Body of pancreas (tissue), 4 donors: Measurements from ENCODE around the gene MXD4. TPM values are rescaled to one million over a fixed set of nuclear protein-coding genes. Genes with fewer than 3 reads are reported as not detected.

Experiments used
- ATAC-seq: fragments of 150-250 bp; one replicate; pipeline ENCODE4 v1.9.1; 2016
- DNase-seq, 4 donors: peaks; one replicate each; pipeline ENCODE4 v3.0.0-alpha.2; 2019
- H3K27ac ChIP-seq, 4 donors: fragments of 200-600 bp; sonication (generic); 1 replicate in 3 of 4; 2 replicates in 1 of 4; pipeline versions ENCODE4 v1.5.1 to v1.6.1; 2016 to 2019; ENCODE audit warnings: mild to moderate bottlenecking in 1 of 4, mixed read lengths in 1 of 4, moderate library complexity in 1 of 4
- H3K27me3 ChIP-seq, 2 donors: fragments of 200-600 bp; sonication (generic); one replicate each; pipeline ENCODE4 v1.6.0; 2016; ENCODE audit warnings: mild to moderate bottlenecking in 1 of 2
- H3K36me3 ChIP-seq, 2 donors: fragments of 200-600 bp; sonication (generic); replicated peaks in 1 of 2; 2 replicates each; pipeline ENCODE4 v1.5.1; 2016; ENCODE audit warnings: low read depth in 2 of 2; ENCODE audit not compliant: insufficient read depth in 1 of 2
- H3K4me1 ChIP-seq: fragments of 200-600 bp; sonication (generic); one replicate; pipeline ENCODE4 v1.6.0; 2016
- H3K4me3 ChIP-seq, 2 donors: fragments of 200-600 bp; sonication (generic); 1 replicate in 1 of 2; 2 replicates in 1 of 2; pipeline ENCODE4 v1.5.1; 2016 to 2019
- H3K9me3 ChIP-seq, 3 donors: fragments of 200-600 bp; sonication (generic); 1 replicate in 2 of 3; 2 replicates in 1 of 3; pipeline ENCODE4 v1.5.1; 2016
- POLR2A ChIP-seq, 3 donors: fragments of 450-650 bp; IDR thresholded peaks; one replicate each; pipeline ENCODE4 v1.6.1; 2016; ENCODE audit warnings: antibody characterized with exemption in 3 of 3, mild to moderate bottlenecking in 2 of 3
- WGBS, 2 donors: methylation state at CpG; one replicate each; pipeline ENCODE4 v1.1.5; 2017; 5-methylcytosine and 5-hydroxymethylcytosine counted together
- intact Hi-C: fragments of 100-400 bp; cut with DNase I; formaldehyde crosslinking; loops from one replicate; pipeline ENCODE4 v1.15.1; 2023
- total RNA-seq, 2 donors: library from RNA; depleted of rRNA; stranded (reverse); fragments of >200 nt; gene quantifications; one replicate each; pipeline ENCODE4 v1.1.0, GENCODE V29; 2016
- TF ChIP-seq, protein P1 (sequence below), 7 experiments: fragments of 450-650 bp in 4 of 7; fragments of 200-600 bp in 3 of 7; sonication (generic) in 3 of 7; IDR thresholded peaks; one replicate each; pipeline ENCODE4 v1.5.1; 2016 to 2019; ENCODE audit warnings: antibody characterized with exemption in 7 of 7

The MXD4 gene
- total RNA-seq, 2 donors from 2014 or later = 40.7 to 45.5 TPM

DNA sequence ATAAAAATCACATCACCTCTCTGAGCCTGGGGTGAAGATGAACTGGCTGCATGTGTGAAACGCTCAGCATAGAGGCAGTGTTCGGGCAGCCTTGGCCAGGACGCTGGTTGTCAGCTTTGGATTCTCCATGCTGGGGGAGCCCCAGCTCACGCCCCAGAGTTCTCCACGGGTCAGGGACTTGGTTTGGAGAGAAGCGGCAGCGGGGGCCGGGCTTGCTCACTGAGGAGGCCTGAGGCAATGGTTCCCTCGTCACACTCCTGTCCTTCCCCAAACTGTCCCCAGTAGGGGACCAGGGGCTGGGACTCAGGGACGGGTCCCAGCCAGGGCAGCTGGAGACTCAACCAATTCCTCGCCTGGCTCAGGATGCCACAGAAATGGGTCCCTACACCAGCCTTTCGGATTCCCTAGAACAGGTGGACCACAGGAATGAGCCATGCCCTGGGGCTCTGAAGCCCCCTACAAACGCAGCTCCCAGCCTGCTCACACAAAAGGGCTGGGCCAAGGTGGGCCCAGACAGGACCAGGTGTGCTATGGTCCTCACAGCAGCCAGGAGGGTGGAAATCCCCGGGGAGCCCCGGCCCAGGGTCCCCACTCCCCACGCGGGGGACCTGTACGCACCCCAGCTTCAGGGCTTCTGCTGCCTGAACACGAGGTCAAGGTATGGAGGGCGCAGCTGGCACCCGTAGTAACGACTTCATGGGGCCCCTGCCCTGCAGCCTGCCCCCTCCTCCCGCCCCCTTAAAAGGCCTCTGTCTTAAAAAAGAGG is 1.4 kb downstream of the MXD4 start:
- H3K27ac ChIP-seq = peak overlapping the region in 2 of 4 donors; percentile 83 to 90
- H3K4me3 ChIP-seq = peak overlapping the region; percentile 46 to 92
- H3K36me3 ChIP-seq = no peaks in the 10 kb centered on the region
- peaks cover 62% of the 10 kb centered on the region for H3K4me1 ChIP-seq
- H3K27me3 ChIP-seq = no peaks in the 10 kb centered on the region
- TF ChIP-seq, protein P1, sequence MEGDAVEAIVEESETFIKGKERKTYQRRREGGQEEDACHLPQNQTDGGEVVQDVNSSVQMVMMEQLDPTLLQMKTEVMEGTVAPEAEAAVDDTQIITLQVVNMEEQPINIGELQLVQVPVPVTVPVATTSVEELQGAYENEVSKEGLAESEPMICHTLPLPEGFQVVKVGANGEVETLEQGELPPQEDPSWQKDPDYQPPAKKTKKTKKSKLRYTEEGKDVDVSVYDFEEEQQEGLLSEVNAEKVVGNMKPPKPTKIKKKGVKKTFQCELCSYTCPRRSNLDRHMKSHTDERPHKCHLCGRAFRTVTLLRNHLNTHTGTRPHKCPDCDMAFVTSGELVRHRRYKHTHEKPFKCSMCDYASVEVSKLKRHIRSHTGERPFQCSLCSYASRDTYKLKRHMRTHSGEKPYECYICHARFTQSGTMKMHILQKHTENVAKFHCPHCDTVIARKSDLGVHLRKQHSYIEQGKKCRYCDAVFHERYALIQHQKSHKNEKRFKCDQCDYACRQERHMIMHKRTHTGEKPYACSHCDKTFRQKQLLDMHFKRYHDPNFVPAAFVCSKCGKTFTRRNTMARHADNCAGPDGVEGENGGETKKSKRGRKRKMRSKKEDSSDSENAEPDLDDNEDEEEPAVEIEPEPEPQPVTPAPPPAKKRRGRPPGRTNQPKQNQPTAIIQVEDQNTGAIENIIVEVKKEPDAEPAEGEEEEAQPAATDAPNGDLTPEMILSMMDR (IDR thresholded peaks at IDR 0.05) = no peak
- no peak for TF ChIP-seq POLR2A (IDR thresholded peaks at IDR 0.05)
- ATAC-seq (no peak), DNase-seq (peak; percentile 10 to 23 (median 14))
- no peaks in the 10 kb centered on the region for H3K9me3 ChIP-seq
- intact Hi-C loops = loop anchor here (10.0 kb wide), 1 partner anchor 164 kb away; no protein-coding TSS in a partner anchor
- 20 to 27% methylated on average over 12 to 23 of the region's 23 CpGs for WGBS, 2 donors

- DNase-seq (peak; percentile 1 to 13 (median 8)), ATAC-seq (no peak)
- Histone ChIP-seq H3K4me3 (no peak overlapping the region), H3K27me3 (no peaks in the 10 kb centered on the region), H3K9me3 (no peaks in the 10 kb centered on the region), H3K36me3 (peaks cover 0 to 2% of the 10 kb centered on the region in 2 donors), H3K27ac (peak overlapping the region in 2 of 4 donors; percentile 83 to 90), H3K4me1 (peaks cover 69% of the 10 kb centered on the region)
- intact Hi-C loops = loop anchor here (10.0 kb wide), 1 partner anchor 165 kb away; no protein-coding TSS in a partner anchor
- WGBS, 2 donors = 72 to 79% methylated on average over 8 to 15 of the region's 15 CpGs
- TF ChIP-seq, protein P1 (IDR thresholded peaks at IDR 0.05) = no peak
- TF ChIP-seq POLR2A (IDR thresholded peaks at IDR 0.05) = no peak
These were observed 2.2 kb downstream of the MXD4 start for GRCh38 chr4:2259541-2260343.

GRCh38 chr4:2259036-2259540 is 2.8 kb downstream of the MXD4 start:
- TF ChIP-seq, protein P1 (IDR thresholded peaks at IDR 0.05) = no peak
- no peak for TF ChIP-seq POLR2A (IDR thresholded peaks at IDR 0.05)
- ATAC-seq = no peak
- Histone ChIP-seq H3K4me1 (peaks cover 69% of the 10 kb centered on the region), H3K27ac (peak overlapping the region in 3 of 4 donors; percentile 7 to 90 (median 83)), H3K9me3 (no peaks in the 10 kb centered on the region), H3K27me3 (no peaks in the 10 kb centered on the region), H3K4me3 (no peak overlapping the region), H3K36me3 (peaks cover 0 to 5% of the 10 kb centered on the region in 2 donors)
- DNase-seq = peak in 3 of 4 donors; percentile 8 to 15 (median 11)
- intact Hi-C loops = no loop called here
- WGBS, 2 donors = 61% methylated on average over 13 of the region's 13 CpGs; no CpG with 5 or more reads in 1 of the 2 donors

GRCh38 chr4:2258091-2259035 is 3.5 kb downstream of the MXD4 start:
- H3K27me3 ChIP-seq = no peaks in the 10 kb centered on the region
- H3K4me1 ChIP-seq = peaks cover 69% of the 10 kb centered on the region
- ATAC-seq (no peak), DNase-seq (peak in 1 of 4 donors; percentile 15)
- intact Hi-C loops = no loop called here
- WGBS, 2 donors = 71 to 93% methylated on average over 8 to 16 of the region's 18 CpGs
- TF ChIP-seq POLR2A (IDR thresholded peaks at IDR 0.05) = no peak
- TF ChIP-seq, protein P1 (IDR thresholded peaks at IDR 0.05) = no peak
- no peaks in the 10 kb centered on the region for H3K9me3 ChIP-seq
- H3K4me3 ChIP-seq = no peak overlapping the region
- peak overlapping the region in 3 of 4 donors; percentile 7 to 90 (median 83) for H3K27ac ChIP-seq
- peaks cover 0 to 9% of the 10 kb centered on the region in 2 donors for H3K36me3 ChIP-seq
